ENCODE results near the gene CA4. TPM values are rescaled to one million over a fixed set of nuclear protein-coding genes. Genes with fewer than 3 reads are reported as not detected.

Gene CA4
- total and polyA plus RNA-seq, 3 donors from 2014 or later = 0.94 to 3.1 (median 2.5) TPM

DNA sequence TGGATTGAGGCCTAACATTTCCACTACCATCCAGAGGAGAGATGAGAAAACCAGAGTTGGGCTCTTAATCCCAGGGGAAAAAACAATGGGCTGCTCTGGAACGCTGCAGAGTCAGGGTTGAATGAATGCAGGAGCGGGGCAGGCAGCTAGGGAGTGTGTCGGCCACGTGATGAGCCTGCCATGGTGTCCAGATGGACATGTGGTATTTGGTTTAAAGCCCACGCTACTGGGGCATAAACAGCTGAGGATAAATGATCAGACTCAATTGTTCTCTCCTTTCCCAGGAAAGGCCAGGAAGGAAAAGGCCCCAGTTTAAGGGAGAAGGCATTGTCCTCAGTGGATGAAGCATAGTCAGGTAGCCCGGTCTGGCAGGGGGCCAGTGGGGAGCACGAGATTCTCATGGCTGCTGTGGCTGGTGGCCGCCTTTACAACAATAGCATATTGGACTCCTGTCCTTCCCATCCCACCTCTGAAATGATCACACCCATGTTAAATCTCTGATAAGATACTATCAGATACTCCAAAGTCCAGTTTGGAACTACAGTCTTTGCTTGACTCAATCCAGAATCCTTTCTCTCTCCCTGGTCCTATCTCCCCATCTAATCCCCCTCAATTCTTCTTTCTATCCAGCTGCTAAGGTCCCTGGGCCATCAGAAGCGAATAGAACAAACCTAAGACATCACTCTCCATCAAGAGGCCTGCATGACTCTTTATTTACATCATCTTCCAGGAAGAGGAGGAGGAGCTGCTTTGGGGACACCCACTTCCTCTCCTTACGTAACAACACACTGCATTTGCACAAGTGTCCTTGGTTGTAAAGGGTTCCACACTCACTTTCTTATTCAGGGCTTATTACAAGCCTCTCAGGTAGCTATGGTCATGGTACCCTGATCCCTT is 20.4 kb downstream of the CA4 start:
- no peaks in the 10 kb centered on the region for H3K4me1 ChIP-seq
- 75 to 79% methylated on average over 8 to 10 of the region's 10 CpGs for WGBS, 2 donors
- no peak overlapping the region for H3K27ac ChIP-seq
- no peaks in the 10 kb centered on the region for H3K9me3 ChIP-seq
- TF ChIP-seq, protein P1, sequence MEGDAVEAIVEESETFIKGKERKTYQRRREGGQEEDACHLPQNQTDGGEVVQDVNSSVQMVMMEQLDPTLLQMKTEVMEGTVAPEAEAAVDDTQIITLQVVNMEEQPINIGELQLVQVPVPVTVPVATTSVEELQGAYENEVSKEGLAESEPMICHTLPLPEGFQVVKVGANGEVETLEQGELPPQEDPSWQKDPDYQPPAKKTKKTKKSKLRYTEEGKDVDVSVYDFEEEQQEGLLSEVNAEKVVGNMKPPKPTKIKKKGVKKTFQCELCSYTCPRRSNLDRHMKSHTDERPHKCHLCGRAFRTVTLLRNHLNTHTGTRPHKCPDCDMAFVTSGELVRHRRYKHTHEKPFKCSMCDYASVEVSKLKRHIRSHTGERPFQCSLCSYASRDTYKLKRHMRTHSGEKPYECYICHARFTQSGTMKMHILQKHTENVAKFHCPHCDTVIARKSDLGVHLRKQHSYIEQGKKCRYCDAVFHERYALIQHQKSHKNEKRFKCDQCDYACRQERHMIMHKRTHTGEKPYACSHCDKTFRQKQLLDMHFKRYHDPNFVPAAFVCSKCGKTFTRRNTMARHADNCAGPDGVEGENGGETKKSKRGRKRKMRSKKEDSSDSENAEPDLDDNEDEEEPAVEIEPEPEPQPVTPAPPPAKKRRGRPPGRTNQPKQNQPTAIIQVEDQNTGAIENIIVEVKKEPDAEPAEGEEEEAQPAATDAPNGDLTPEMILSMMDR (IDR thresholded peaks at IDR 0.05) = no peak
- TF ChIP-seq POLR2A (IDR thresholded peaks at IDR 0.05) = no peak
- H3K27me3 ChIP-seq = no peaks in the 10 kb centered on the region
- H3K4me3 ChIP-seq = no peak overlapping the region
- H3K36me3 ChIP-seq (ENCODE audit: low read depth, missing control alignments) = no peaks in the 10 kb centered on the region
- intact Hi-C loops (cut with DNase I; ENCODE audit: low total_unique reads) = no loop called here
- DNase-seq = no peak

DNA sequence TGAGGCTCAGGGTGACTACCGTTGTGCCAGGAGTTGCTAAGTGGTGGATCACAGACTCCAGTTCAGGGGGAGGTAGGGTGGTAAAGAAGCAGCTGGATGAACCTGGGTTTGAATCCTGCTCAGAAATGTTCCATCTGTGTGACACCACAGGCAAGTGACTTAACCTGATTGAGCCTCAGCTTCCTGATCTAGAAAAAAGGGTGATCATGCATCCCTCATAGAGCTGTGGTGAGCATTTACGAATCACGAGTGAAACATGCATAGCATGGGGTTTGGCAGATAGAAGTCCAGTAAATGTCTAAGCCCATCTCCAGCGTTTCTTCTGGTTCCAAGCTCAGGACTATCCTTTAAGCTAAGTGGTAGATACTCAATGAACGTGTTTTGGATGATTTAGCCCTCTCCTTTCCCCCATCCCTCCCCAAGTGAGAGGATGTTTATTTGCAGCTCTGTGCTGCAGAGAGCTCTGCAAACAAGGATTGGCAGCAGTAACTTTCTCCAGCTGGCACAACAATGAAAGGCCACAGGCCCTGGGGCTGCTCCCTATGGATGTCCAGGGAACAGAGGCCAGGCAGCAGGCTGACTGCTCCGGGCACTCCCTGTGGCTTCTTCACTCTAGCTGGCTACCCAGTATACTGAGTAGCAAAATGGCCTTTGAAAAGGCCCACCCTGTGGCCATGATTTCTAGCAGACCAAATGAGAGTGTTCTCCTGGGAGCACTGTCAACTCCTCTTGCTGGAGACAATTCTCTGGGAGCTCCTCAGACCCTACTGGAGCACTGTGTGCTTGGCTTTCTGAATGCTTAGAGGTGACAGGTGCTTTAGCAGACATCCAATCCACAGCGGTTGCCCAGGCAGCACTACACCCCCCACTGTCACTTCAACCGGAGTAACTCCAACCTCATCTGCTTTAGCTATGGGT is 21.3 kb downstream of the CA4 start:
- intact Hi-C loops (cut with DNase I; ENCODE audit: low total_unique reads) = no loop called here
- Histone ChIP-seq H3K27ac (no peak overlapping the region), H3K4me1 (no peaks in the 10 kb centered on the region), H3K27me3 (no peaks in the 10 kb centered on the region), H3K9me3 (no peaks in the 10 kb centered on the region), H3K4me3 (no peak overlapping the region), H3K36me3 (ENCODE audit: low read depth, missing control alignments) (no peaks in the 10 kb centered on the region)
- no peak for DNase-seq
- WGBS, 2 donors = 78 to 92% methylated on average over 8 of the region's 8 CpGs
- TF ChIP-seq, protein P1 (IDR thresholded peaks at IDR 0.05) = no peak
- TF ChIP-seq POLR2A (IDR thresholded peaks at IDR 0.05) = no peak

DNA sequence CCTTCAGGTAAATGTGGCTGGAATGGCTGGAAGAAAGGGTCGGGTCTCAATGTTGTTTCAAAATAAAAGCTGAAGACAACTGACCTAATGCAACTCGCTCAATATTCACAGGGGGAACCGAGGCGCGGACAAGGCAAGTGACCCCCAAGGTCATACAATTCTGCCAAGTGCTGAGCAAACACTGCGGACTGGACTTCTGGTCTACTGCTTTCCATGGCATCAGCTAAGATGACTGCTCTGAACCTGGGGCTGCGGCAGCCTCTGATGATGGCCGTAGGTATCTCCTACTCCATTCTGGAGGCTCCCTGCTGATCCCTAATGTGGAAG is 21.9 kb downstream of the CA4 start:
- H3K4me1 ChIP-seq = no peaks in the 10 kb centered on the region
- WGBS, 2 donors = 92 to 96% methylated on average over 7 to 8 of the region's 8 CpGs
- no peaks in the 10 kb centered on the region for H3K27me3 ChIP-seq
- H3K27ac ChIP-seq = no peak overlapping the region
- intact Hi-C loops (cut with DNase I; ENCODE audit: low total_unique reads) = no loop called here
- no peak overlapping the region for H3K4me3 ChIP-seq
- TF ChIP-seq, protein P1 (IDR thresholded peaks at IDR 0.05) = no peak
- TF ChIP-seq POLR2A (IDR thresholded peaks at IDR 0.05) = no peak
- no peaks in the 10 kb centered on the region for H3K9me3 ChIP-seq
- H3K36me3 ChIP-seq (ENCODE audit: low read depth, missing control alignments) = no peaks in the 10 kb centered on the region
- DNase-seq = no peak

DNA sequence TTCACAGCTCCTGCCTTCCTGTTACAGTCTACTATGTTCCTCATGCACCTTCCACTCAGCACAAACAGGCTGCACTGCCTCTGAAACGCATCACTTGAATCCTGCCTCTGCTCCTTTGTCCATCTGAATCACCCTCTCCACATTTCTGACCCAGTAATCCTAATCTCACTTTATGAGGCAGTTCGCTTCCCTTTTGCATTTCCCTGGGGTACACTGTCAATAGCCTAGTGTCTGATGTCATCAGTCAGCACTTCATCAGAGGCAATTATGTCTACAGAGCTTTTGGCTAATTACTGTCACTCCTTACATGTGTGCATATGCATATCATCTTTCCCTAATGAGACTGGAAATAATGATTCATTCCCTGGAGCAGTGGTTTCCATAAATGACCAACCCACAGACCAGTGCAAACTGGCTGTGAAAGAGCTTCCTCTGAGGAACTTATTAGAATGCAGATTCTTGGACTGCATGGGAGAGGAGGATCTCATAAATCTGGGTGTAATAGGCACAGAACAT is 23.6 kb downstream of the CA4 start:
- 68 to 82% methylated on average over 2 of the region's 2 CpGs for WGBS, 2 donors
- Histone ChIP-seq H3K27ac (no peak overlapping the region), H3K36me3 (ENCODE audit: low read depth, missing control alignments) (no peaks in the 10 kb centered on the region), H3K4me3 (no peak overlapping the region), H3K4me1 (no peaks in the 10 kb centered on the region), H3K9me3 (no peaks in the 10 kb centered on the region), H3K27me3 (no peaks in the 10 kb centered on the region)
- DNase-seq = no peak
- TF ChIP-seq POLR2A (IDR thresholded peaks at IDR 0.05) = no peak
- TF ChIP-seq, protein P1 (IDR thresholded peaks at IDR 0.05) = no peak
- intact Hi-C loops (cut with DNase I; ENCODE audit: low total_unique reads) = no loop called here
